Liver (tissue), 9 donors: Measurements from ENCODE around the gene MAGI1. TPM values are rescaled to one million over a fixed set of nuclear protein-coding genes. Genes with fewer than 3 reads are reported as not detected.

Source experiments
- DNase-seq: peaks from one replicate; pipeline ENCODE4 v3.0.0-alpha.2; 2017; ENCODE audit warnings: low spot score
- H3K27ac ChIP-seq, 2 donors: one replicate each; pipeline ENCODE4 v1.7.0; 2013; ENCODE audit warnings: inconsistent platforms in 2 of 2, low read length in 2 of 2, control low read depth in 1 of 2, low read depth in 1 of 2, mild to moderate bottlenecking in 1 of 2
- H3K27me3 ChIP-seq, 4 donors: one replicate each; pipeline versions ENCODE4 v1.6.1 to v1.7.0; 2013; ENCODE audit warnings: low read length in 3 of 4, inconsistent platforms in 1 of 4, mild to moderate bottlenecking in 1 of 4, moderate library complexity in 1 of 4; ENCODE audit not compliant: control insufficient read depth in 4 of 4, insufficient read depth in 4 of 4
- H3K36me3 ChIP-seq, 4 donors: one replicate each; pipeline versions ENCODE4 v1.6.1 to v1.7.0; 2013; ENCODE audit warnings: low read length in 3 of 4, mild to moderate bottlenecking in 3 of 4, low read depth in 1 of 4, moderate library complexity in 1 of 4; ENCODE audit not compliant: control insufficient read depth in 4 of 4, insufficient read depth in 3 of 4
- H3K4me1 ChIP-seq, 4 donors: one replicate each; pipeline versions ENCODE4 v1.6.1 to v1.7.0; 2013; ENCODE audit warnings: low read length in 3 of 4, mild to moderate bottlenecking in 3 of 4, moderate library complexity in 1 of 4; ENCODE audit not compliant: control insufficient read depth in 4 of 4, insufficient read depth in 4 of 4
- H3K4me3 ChIP-seq, 3 donors: one replicate each; pipeline versions ENCODE4 v1.6.1 to v1.7.0; 2013; ENCODE audit warnings: low read length in 3 of 3, control low read depth in 1 of 3, low read depth in 1 of 3, mild to moderate bottlenecking in 1 of 3
- H3K9ac ChIP-seq, 2 donors: one replicate each; pipeline ENCODE4 v1.7.0; 2013; ENCODE audit warnings: low read length in 2 of 2, mild to moderate bottlenecking in 2 of 2, moderate library complexity in 2 of 2, control low read depth in 1 of 2, low read depth in 1 of 2
- H3K9me3 ChIP-seq, 4 donors: one replicate each; pipeline versions ENCODE4 v1.6.1 to v1.7.0; 2013; ENCODE audit warnings: low read length in 3 of 4; ENCODE audit not compliant: control insufficient read depth in 4 of 4
- ATF3 ChIP-seq: IDR thresholded peaks from 2 replicates; pipeline ENCODE4 v1.6.1; 2016; ENCODE audit warnings: antibody characterized with exemption
- EGR1 ChIP-seq, 2 donors: IDR thresholded peaks; 2 replicates each; pipeline ENCODE4 v1.6.1; 2016 to 2018; ENCODE audit warnings: antibody characterized with exemption in 2 of 2, low read depth in 2 of 2
- FOXA1 ChIP-seq: IDR thresholded peaks from 2 replicates; pipeline ENCODE4 v1.6.1; 2016; ENCODE audit warnings: antibody characterized with exemption
- HNF4A ChIP-seq, 2 donors: conservative IDR thresholded peaks; 2 replicates each; pipeline ENCODE4 v1.6.1; 2016; ENCODE audit warnings: antibody characterized with exemption in 2 of 2, mild to moderate bottlenecking in 2 of 2
- HNF4G ChIP-seq: IDR thresholded peaks from 2 replicates; pipeline ENCODE4 v1.6.1; 2016; ENCODE audit warnings: antibody characterized with exemption
- MAX ChIP-seq: IDR thresholded peaks from 2 replicates; pipeline ENCODE4 v1.6.1; 2016; ENCODE audit warnings: antibody characterized with exemption
- NR2F2 ChIP-seq: IDR thresholded peaks from 2 replicates; pipeline ENCODE4 v1.6.1; 2016; ENCODE audit warnings: antibody characterized with exemption
- RAD21 ChIP-seq, 2 donors: IDR thresholded peaks; 2 replicates each; pipeline ENCODE4 v1.6.1; 2016; ENCODE audit warnings: antibody characterized with exemption in 2 of 2, mild to moderate bottlenecking in 2 of 2
- RXRA ChIP-seq, 2 donors: IDR thresholded peaks; 2 replicates each; pipeline ENCODE4 v1.6.1; 2017 to 2018; ENCODE audit warnings: antibody characterized with exemption in 2 of 2, mild to moderate bottlenecking in 1 of 2
- SP1 ChIP-seq: IDR thresholded peaks from 2 replicates; pipeline ENCODE4 v1.6.1; 2018; ENCODE audit warnings: antibody characterized with exemption, mild to moderate bottlenecking
- TAF1 ChIP-seq: conservative IDR thresholded peaks from 2 replicates; pipeline ENCODE4 v1.6.1; 2016; ENCODE audit warnings: antibody characterized with exemption, mild to moderate bottlenecking
- ZBTB33 ChIP-seq: IDR thresholded peaks from 2 replicates; pipeline ENCODE4 v1.6.1; 2016; ENCODE audit warnings: antibody characterized with exemption
- WGBS: extraction: QIAGEN DNeasy Blood & Tissue Kit; methylation state at CpG from one replicate; pipeline ENCODE4 v1.1.7; 2013; 5-methylcytosine and 5-hydroxymethylcytosine counted together
- polyA plus RNA-seq, 2 donors: library from polyadenylated mRNA; stranded (reverse) in 1 of 2; unstranded in 1 of 2; fragments of 200-250 nt in 1 of 2; fragments of >200 nt in 1 of 2; fragmentation: Nextera tagmentation in 1 of 2; extraction: Ambion mirVana in 1 of 2; gene quantifications; one replicate each; pipeline versions ENCODE4 v1.2.1 to v1.2.3, GENCODE V29; 2013 to 2015
- total RNA-seq, 2 donors: library from RNA; depleted of rRNA; stranded (reverse); fragments of >200 nt; gene quantifications; one replicate each; pipeline ENCODE4 v1.2.3, GENCODE V29; 2014
- TF ChIP-seq, protein P1 (sequence below): fragments of 150-350 bp; IDR thresholded peaks from 2 replicates; pipeline ENCODE4 v1.5.1; 2017; ENCODE audit warnings: improper control_type of control experiment, low read depth, low read length; ENCODE audit not compliant: missing input control
- TF ChIP-seq, protein P2 (sequence below): IDR thresholded peaks from 2 replicates; pipeline ENCODE4 v1.6.1; 2016; ENCODE audit warnings: antibody characterized with exemption, mild to moderate bottlenecking
- donor health status: healthy.
- donor health status: healthy.
- donor health status: healthy.
- donor health status: healthy.
- donor health status: healthy.

The MAGI1 gene
- total and polyA plus RNA-seq, 4 donors, result 9.6 to 68.8 (median 14.0) TPM

GRCh38 chr3:65635657-65636056, 403.1 kb downstream of the MAGI1 start:
- no peaks in the 10 kb centered on the region for H3K27me3 ChIP-seq
- H3K9me3 ChIP-seq, result no peaks in the 10 kb centered on the region
- H3K4me3 ChIP-seq, result no peak overlapping the region
- no peaks in the 10 kb centered on the region for H3K36me3 ChIP-seq
- 81% methylated on average over 2 of the region's 2 CpGs for WGBS
- no peak overlapping the region for H3K27ac ChIP-seq
- TF ChIP-seq EGR1 (IDR thresholded peaks at IDR 0.05; ENCODE audit: low read depth in 2 of 2) (no peak), ZBTB33 (no peak), HNF4A (conservative IDR thresholded peaks at IDR 0.05) (no peak), RXRA (IDR thresholded peaks at IDR 0.05) (no peak), FOXA1 (no peak), MAX (no peak), HNF4G (no peak), TAF1 (no peak)
- TF ChIP-seq, protein P1, sequence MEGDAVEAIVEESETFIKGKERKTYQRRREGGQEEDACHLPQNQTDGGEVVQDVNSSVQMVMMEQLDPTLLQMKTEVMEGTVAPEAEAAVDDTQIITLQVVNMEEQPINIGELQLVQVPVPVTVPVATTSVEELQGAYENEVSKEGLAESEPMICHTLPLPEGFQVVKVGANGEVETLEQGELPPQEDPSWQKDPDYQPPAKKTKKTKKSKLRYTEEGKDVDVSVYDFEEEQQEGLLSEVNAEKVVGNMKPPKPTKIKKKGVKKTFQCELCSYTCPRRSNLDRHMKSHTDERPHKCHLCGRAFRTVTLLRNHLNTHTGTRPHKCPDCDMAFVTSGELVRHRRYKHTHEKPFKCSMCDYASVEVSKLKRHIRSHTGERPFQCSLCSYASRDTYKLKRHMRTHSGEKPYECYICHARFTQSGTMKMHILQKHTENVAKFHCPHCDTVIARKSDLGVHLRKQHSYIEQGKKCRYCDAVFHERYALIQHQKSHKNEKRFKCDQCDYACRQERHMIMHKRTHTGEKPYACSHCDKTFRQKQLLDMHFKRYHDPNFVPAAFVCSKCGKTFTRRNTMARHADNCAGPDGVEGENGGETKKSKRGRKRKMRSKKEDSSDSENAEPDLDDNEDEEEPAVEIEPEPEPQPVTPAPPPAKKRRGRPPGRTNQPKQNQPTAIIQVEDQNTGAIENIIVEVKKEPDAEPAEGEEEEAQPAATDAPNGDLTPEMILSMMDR, result no peak
- TF ChIP-seq, protein P2, sequence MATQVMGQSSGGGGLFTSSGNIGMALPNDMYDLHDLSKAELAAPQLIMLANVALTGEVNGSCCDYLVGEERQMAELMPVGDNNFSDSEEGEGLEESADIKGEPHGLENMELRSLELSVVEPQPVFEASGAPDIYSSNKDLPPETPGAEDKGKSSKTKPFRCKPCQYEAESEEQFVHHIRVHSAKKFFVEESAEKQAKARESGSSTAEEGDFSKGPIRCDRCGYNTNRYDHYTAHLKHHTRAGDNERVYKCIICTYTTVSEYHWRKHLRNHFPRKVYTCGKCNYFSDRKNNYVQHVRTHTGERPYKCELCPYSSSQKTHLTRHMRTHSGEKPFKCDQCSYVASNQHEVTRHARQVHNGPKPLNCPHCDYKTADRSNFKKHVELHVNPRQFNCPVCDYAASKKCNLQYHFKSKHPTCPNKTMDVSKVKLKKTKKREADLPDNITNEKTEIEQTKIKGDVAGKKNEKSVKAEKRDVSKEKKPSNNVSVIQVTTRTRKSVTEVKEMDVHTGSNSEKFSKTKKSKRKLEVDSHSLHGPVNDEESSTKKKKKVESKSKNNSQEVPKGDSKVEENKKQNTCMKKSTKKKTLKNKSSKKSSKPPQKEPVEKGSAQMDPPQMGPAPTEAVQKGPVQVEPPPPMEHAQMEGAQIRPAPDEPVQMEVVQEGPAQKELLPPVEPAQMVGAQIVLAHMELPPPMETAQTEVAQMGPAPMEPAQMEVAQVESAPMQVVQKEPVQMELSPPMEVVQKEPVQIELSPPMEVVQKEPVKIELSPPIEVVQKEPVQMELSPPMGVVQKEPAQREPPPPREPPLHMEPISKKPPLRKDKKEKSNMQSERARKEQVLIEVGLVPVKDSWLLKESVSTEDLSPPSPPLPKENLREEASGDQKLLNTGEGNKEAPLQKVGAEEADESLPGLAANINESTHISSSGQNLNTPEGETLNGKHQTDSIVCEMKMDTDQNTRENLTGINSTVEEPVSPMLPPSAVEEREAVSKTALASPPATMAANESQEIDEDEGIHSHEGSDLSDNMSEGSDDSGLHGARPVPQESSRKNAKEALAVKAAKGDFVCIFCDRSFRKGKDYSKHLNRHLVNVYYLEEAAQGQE, result no peak
- no peak overlapping the region for H3K9ac ChIP-seq
- peaks cover 0 to 2% (median 0%) of the 10 kb centered on the region in 4 donors for H3K4me1 ChIP-seq
- DNase-seq, result no peak

GRCh38 chr3:65633018-65633638, 405.6 kb downstream of the MAGI1 start:
- no peak overlapping the region for H3K9ac ChIP-seq
- H3K36me3 ChIP-seq, result no peaks in the 10 kb centered on the region
- no peak for DNase-seq
- no peak overlapping the region for H3K4me3 ChIP-seq
- 87% methylated on average over 7 of the region's 7 CpGs for WGBS
- H3K9me3 ChIP-seq, result no peaks in the 10 kb centered on the region
- H3K27ac ChIP-seq, result no peak overlapping the region
- H3K27me3 ChIP-seq, result no peaks in the 10 kb centered on the region
- H3K4me1 ChIP-seq, result peaks cover 0 to 2% (median 0%) of the 10 kb centered on the region in 4 donors
- no peak for TF ChIP-seq NR2F2
- TF ChIP-seq ATF3, result no peak
- TF ChIP-seq SP1, result no peak
- no peak for TF ChIP-seq TAF1
- TF ChIP-seq RAD21 (IDR thresholded peaks at IDR 0.05), result no peak
- TF ChIP-seq, protein P2, result no peak
- no peak for TF ChIP-seq ZBTB33
- TF ChIP-seq, protein P1, result no peak
- no peak for TF ChIP-seq HNF4G
- TF ChIP-seq EGR1 (IDR thresholded peaks at IDR 0.05; ENCODE audit: low read depth in 2 of 2), result no peak
